K562 (cell line): ENCODE measurements around the gene TEAD4. TPM values are rescaled to one million over a fixed set of nuclear protein-coding genes. Genes with fewer than 3 reads are reported as not detected.

ENCODE experiments used
- CTCF ChIP-seq, 3 experiments: IDR thresholded peaks in 2 of 3; conservative IDR thresholded peaks in 1 of 3; 2 replicates each; pipeline ENCODE4 v1.5.1; 2011 to 2012; ENCODE audit warnings: low read length in 3 of 3, mild to moderate bottlenecking in 3 of 3, control low read depth in 2 of 3, improper control_type of control experiment in 1 of 3, inconsistent platforms in 1 of 3, low read depth in 1 of 3, mixed read lengths in 1 of 3, moderate library complexity in 1 of 3; ENCODE audit not compliant: insufficient read depth in 2 of 3
- ETV5 ChIP-seq: sonication (generic); formaldehyde crosslinking; IDR thresholded peaks from 2 replicates; pipeline ENCODE4 v1.4.0; 2020; ENCODE audit warnings: low read depth, mild to moderate bottlenecking, missing genetic modification reagents
- JUND ChIP-seq, 2 experiments: IDR thresholded peaks; 2 replicates in 1 of 2; 3 replicates in 1 of 2; pipeline ENCODE4 v1.6.1; 2011; ENCODE audit warnings: borderline replicate concordance in 2 of 2, low read depth in 2 of 2, low read length in 2 of 2, improper control_type of control experiment in 1 of 2, missing biosample characterization in 1 of 2, missing genetic modification characterization in 1 of 2, missing genetic modification reagents in 1 of 2
- MAZ ChIP-seq, 2 experiments: fragments of 450-650 bp in 1 of 2; sonication (generic) in 1 of 2; formaldehyde crosslinking; IDR thresholded peaks in 1 of 2; conservative IDR thresholded peaks in 1 of 2; 2 replicates each; pipeline versions ENCODE4 v1.4.0 to v1.5.0; 2020; ENCODE audit warnings: mild to moderate bottlenecking in 1 of 2, missing genetic modification reagents in 1 of 2
- SMARCA5 ChIP-seq: fragments of 450-650 bp; IDR thresholded peaks from 2 replicates; pipeline ENCODE4 v1.6.1; 2016
- SNIP1 ChIP-seq: fragments of 450-650 bp; IDR thresholded peaks from 2 replicates; pipeline ENCODE4 v1.7.1; 2017; ENCODE audit warnings: low read depth, mild to moderate bottlenecking
- ZNF318 ChIP-seq, 2 experiments: fragments of 450-650 bp; IDR thresholded peaks; 2 replicates each; pipeline ENCODE4 v1.6.1; 2016; ENCODE audit warnings: mild to moderate bottlenecking in 2 of 2, borderline replicate concordance in 1 of 2, low read depth in 1 of 2, moderate library complexity in 1 of 2
- polyA plus RNA-seq, 8 experiments: library from polyadenylated mRNA; depleted of rRNA in 4 of 8; stranded (reverse) in 5 of 8; unstranded in 3 of 8; fragments of >200 nt; fragmentation: Nextera tagmentation in 2 of 8; fragmentation: Illumina TruSeq in 1 of 8; extraction: Ambion mirVana in 2 of 8; extraction: Trizol in 1 of 8; gene quantifications; 2 replicates each; pipeline versions ENCODE4 v1.2.1 to v1.2.3, GENCODE V29; 2011 to 2014; ENCODE audit warnings: inconsistent platforms in 1 of 8, missing spikeins in 1 of 8
- total RNA-seq, 7 experiments: library from RNA; depleted of rRNA in 6 of 7; stranded (reverse); fragments of >200 nt in 6 of 7; fragmentation: Illumina TruSeq in 2 of 7; extraction: Trizol in 2 of 7; gene quantifications; 2 replicates each; pipeline versions ENCODE4 v1.2.1 to v1.2.3, GENCODE V29; 2011 to 2021; ENCODE audit warnings: low replicate concordance in 1 of 7
- TF ChIP-seq, protein P1 (sequence below): fragments of 250-450 bp; sonication (Bioruptor Pico); IDR thresholded peaks from 2 replicates; pipeline ENCODE4 v1.8.0; 2021; ENCODE audit warnings: moderate library complexity, mild to moderate bottlenecking, inconsistent platforms
- TF ChIP-seq, protein P2 (sequence below): fragments of 450-650 bp; IDR thresholded peaks from 2 replicates; pipeline ENCODE4 v1.6.1; 2017; ENCODE audit warnings: mild to moderate bottlenecking, moderate library complexity
- TF ChIP-seq, protein P3 (sequence below): fragments of 250-450 bp; sonication (Bioruptor Pico); IDR thresholded peaks from 2 replicates; pipeline ENCODE4 v1.4.0; 2020; ENCODE audit warnings: borderline replicate concordance

TEAD4 gene
- total and polyA plus RNA-seq, 9 of the 15 experiments (the other 6 are each of a cell fraction or from before 2014, with no cell fraction given), result 0.82 to 40.0 (median 17.0) TPM

DNA sequence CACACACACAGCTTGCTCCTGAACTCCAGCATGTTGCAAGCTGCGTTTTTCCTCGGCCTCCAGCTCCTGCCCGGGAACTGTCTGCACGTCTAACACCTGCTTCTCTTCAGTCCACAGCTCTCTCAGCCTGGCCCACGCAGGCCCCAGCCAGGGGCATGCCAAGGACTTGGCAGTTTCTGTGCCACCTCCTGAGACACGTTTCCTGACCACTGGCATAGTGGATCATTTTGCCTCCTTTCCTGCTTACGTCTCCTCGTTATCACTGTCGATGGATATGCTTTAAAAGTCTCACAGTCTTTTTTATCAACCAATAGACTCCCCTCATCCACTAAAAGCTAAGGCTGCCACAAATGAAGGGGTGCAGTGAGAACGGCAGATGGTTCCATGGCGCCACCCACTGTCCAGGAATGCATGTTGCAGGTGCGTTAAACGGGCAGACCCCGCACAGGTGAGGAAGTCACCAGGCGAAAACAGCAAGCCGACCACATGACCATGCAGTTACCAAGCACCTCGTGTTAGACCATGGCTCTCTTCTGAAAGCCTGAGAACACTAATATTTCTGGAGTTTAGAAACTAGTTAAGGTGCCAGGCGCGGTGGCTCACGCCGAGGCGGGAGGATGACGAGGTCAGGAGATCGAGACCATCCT, 14.7 kb upstream of the TEAD4 start (continued):
- no peak for TF ChIP-seq SNIP1
- TF ChIP-seq ETV5 (CRISPR knock-in tag), result no peak
- TF ChIP-seq MAZ (CRISPR knock-in tag; conservative IDR thresholded peaks at IDR 0.05 in 1 of 2, IDR thresholded peaks at IDR 0.05 in 1 of 2), result no peak
- no peak for TF ChIP-seq ZNF318 (IDR thresholded peaks at IDR 0.05; ENCODE audit: borderline replicate concordance in 1 of 2, low read depth in 1 of 2)
- TF ChIP-seq, protein P1, sequence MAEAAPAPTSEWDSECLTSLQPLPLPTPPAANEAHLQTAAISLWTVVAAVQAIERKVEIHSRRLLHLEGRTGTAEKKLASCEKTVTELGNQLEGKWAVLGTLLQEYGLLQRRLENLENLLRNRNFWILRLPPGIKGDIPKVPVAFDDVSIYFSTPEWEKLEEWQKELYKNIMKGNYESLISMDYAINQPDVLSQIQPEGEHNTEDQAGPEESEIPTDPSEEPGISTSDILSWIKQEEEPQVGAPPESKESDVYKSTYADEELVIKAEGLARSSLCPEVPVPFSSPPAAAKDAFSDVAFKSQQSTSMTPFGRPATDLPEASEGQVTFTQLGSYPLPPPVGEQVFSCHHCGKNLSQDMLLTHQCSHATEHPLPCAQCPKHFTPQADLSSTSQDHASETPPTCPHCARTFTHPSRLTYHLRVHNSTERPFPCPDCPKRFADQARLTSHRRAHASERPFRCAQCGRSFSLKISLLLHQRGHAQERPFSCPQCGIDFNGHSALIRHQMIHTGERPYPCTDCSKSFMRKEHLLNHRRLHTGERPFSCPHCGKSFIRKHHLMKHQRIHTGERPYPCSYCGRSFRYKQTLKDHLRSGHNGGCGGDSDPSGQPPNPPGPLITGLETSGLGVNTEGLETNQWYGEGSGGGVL (CRISPR knock-in tag), result no peak
- TF ChIP-seq, protein P2, sequence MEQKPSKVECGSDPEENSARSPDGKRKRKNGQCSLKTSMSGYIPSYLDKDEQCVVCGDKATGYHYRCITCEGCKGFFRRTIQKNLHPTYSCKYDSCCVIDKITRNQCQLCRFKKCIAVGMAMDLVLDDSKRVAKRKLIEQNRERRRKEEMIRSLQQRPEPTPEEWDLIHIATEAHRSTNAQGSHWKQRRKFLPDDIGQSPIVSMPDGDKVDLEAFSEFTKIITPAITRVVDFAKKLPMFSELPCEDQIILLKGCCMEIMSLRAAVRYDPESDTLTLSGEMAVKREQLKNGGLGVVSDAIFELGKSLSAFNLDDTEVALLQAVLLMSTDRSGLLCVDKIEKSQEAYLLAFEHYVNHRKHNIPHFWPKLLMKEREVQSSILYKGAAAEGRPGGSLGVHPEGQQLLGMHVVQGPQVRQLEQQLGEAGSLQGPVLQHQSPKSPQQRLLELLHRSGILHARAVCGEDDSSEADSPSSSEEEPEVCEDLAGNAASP, result no peak
- peak; percentile 78 to 85 (median 81) for TF ChIP-seq CTCF (IDR thresholded peaks at IDR 0.05 in 2 of 3, conservative IDR thresholded peaks at IDR 0.05 in 1 of 3; ENCODE audit: insufficient read depth in 2 of 3, low read depth in 1 of 3, low read length in 3 of 3)
- TF ChIP-seq JUND (IDR thresholded peaks at IDR 0.05; ENCODE audit: borderline replicate concordance, low read depth, low read length), result 0 out of 2 replicates have a peak, but pooled peaks have one; percentile 12
- TF ChIP-seq JUND (tag; IDR thresholded peaks at IDR 0.05; ENCODE audit: borderline replicate concordance, low read depth, low read length), result no peak
- TF ChIP-seq SMARCA5, result no peak
- TF ChIP-seq, protein P3, sequence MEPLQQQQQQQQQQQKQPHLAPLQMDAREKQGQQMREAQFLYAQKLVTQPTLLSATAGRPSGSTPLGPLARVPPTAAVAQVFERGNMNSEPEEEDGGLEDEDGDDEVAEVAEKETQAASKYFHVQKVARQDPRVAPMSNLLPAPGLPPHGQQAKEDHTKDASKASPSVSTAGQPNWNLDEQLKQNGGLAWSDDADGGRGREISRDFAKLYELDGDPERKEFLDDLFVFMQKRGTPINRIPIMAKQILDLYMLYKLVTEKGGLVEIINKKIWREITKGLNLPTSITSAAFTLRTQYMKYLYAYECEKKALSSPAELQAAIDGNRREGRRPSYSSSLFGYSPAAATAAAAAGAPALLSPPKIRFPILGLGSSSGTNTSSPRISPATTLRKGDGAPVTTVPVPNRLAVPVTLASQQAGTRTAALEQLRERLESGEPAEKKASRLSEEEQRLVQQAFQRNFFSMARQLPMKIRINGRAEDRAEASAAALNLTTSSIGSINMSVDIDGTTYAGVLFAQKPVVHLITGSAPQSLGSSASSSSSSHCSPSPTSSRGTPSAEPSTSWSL (CRISPR knock-in tag), result no peak
- TF ChIP-seq, all 486 proteins: peak for 16
